K562 (cell line): Measurements from ENCODE around the gene POLR1H. TPM values are rescaled to one million over a fixed set of nuclear protein-coding genes. Genes with fewer than 3 reads are reported as not detected.

Experiments
- CBX8 ChIP-seq: fragments of 200-600 bp; sonication (generic); IDR thresholded peaks from 2 replicates; pipeline ENCODE4 v1.6.1; 2012; ENCODE audit warnings: borderline replicate concordance, mixed run types, low read depth, mild to moderate bottlenecking, moderate library complexity, mixed read lengths, low read length, control low read depth, inconsistent platforms; ENCODE audit not compliant: poor library complexity, severe bottlenecking; ENCODE audit errors: extremely low read depth
- CREM ChIP-seq: IDR thresholded peaks from 2 replicates; pipeline ENCODE4 v1.6.1; 2014; ENCODE audit warnings: antibody characterized with exemption, low read depth
- CXXC5 ChIP-seq: fragments of 250-450 bp; sonication (Bioruptor Pico); IDR thresholded peaks from 2 replicates; pipeline ENCODE4 v1.8.0; 2022; ENCODE audit warnings: inconsistent platforms, mild to moderate bottlenecking, moderate library complexity
- ESRRB ChIP-seq: fragments of 250-450 bp; sonication (Bioruptor Pico); IDR thresholded peaks from 2 replicates; pipeline ENCODE4 v1.5.0; 2020; ENCODE audit warnings: mild to moderate bottlenecking, moderate library complexity, borderline replicate concordance
- ETV1 ChIP-seq: fragments of 450-650 bp; conservative IDR thresholded peaks from 2 replicates; pipeline ENCODE4 v1.6.1; 2016; ENCODE audit warnings: missing genetic modification characterization, control low read depth, low read depth, missing compliant biosample characterization
- KLF10 ChIP-seq: fragments of 250-450 bp; sonication (Bioruptor Pico); IDR thresholded peaks from 2 replicates; pipeline ENCODE4 v1.6.1; 2021; ENCODE audit warnings: matching md5 sums
- POLR2AphosphoS5 ChIP-seq: IDR thresholded peaks from 2 replicates; pipeline ENCODE4 v1.6.1; 2011; ENCODE audit warnings: mild to moderate bottlenecking, low read depth, low read length, moderate library complexity; ENCODE audit not compliant: control insufficient read depth, insufficient read depth
- POLR3G ChIP-seq: IDR thresholded peaks from 2 replicates; pipeline ENCODE4 v1.6.1; 2011; ENCODE audit not compliant: insufficient read length, insufficient replicate concordance; ENCODE audit errors: extremely low read depth
- ZNF23 ChIP-seq: fragments of 250-450 bp; sonication (Bioruptor Pico); IDR thresholded peaks from 2 replicates; pipeline ENCODE4 v1.4.0; 2020; ENCODE audit warnings: mild to moderate bottlenecking
- polyA plus RNA-seq, 8 experiments: library from polyadenylated mRNA; depleted of rRNA in 4 of 8; stranded (reverse) in 5 of 8; unstranded in 3 of 8; fragments of >200 nt; fragmentation: Nextera tagmentation in 2 of 8; fragmentation: Illumina TruSeq in 1 of 8; extraction: Ambion mirVana in 2 of 8; extraction: Trizol in 1 of 8; gene quantifications; 2 replicates each; pipeline versions ENCODE4 v1.2.1 to v1.2.3, GENCODE V29; 2011 to 2014; ENCODE audit warnings: inconsistent platforms in 1 of 8, missing spikeins in 1 of 8
- total RNA-seq, 7 experiments: library from RNA; depleted of rRNA in 6 of 7; stranded (reverse); fragments of >200 nt in 6 of 7; fragmentation: Illumina TruSeq in 2 of 7; extraction: Trizol in 2 of 7; gene quantifications; 2 replicates each; pipeline versions ENCODE4 v1.2.1 to v1.2.3, GENCODE V29; 2011 to 2021; ENCODE audit warnings: low replicate concordance in 1 of 7
- TF ChIP-seq, protein P1 (sequence below): fragments of 200-600 bp; sonication (generic); IDR thresholded peaks from one replicate; pipeline ENCODE4 v1.6.1; 2012; ENCODE audit warnings: mild to moderate bottlenecking, low read depth, low read length, inconsistent platforms
- TF ChIP-seq, protein P2 (sequence below): fragments of 200-800 bp; sonication (Bioruptor generic); IDR thresholded peaks from 2 replicates; pipeline ENCODE4 v1.6.1; 2017; ENCODE audit warnings: missing genetic modification characterization, missing compliant biosample characterization
- TF ChIP-seq, protein P3 (sequence below): fragments of 450-650 bp; formaldehyde crosslinking; IDR thresholded peaks from 2 replicates; pipeline ENCODE4 v1.4.0; 2020; ENCODE audit warnings: mild to moderate bottlenecking

POLR1H gene
- total and polyA plus RNA-seq, 9 of the 15 experiments (the other 6 are each of a cell fraction or from before 2014, with no cell fraction given), result 92.2 to 333 (median 143) TPM

DNA sequence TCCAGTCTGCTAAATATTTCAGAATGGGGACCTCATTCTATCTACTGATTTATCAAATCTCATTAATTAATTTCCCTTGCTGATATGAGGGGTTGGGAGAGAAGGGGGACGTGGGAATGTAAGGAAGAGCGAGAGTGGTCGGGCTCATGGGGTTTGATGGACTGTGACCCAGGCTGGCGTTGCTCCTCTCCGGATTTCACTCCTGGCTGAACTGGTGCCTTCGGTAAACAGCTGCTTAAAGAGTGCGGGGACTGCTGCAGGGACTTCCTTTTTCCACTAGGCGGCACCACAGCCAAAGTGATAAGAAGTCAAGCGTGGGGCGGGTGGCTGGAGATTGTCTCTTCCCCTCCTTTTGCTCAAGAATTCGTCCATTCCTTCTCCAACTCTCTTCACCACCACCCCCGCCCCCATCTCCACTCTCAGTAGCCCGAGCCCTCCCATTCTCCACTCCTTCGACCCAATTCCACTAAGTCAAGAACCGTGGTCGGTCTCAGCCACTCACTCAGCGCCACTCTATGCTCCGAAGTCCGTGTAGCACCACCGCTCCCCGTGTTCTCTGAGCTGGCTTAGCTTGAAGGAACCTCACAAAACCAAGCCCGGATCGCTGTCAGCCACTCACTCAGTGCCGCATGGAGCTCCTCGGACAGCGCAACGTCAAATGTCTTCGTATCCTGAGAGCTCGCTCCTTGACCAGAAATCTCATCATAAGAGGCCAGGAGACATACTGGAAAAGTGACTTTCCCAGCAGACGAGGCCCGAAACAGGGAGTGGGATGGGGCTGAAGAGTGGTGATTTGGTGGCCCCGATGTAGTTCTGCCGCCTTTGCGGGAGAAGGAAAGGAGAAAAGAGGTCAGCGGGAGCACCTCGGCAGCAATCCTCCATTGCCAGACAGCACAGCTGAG lies 42.2 kb downstream of the POLR1H start (continued):
- TF ChIP-seq, protein P1, sequence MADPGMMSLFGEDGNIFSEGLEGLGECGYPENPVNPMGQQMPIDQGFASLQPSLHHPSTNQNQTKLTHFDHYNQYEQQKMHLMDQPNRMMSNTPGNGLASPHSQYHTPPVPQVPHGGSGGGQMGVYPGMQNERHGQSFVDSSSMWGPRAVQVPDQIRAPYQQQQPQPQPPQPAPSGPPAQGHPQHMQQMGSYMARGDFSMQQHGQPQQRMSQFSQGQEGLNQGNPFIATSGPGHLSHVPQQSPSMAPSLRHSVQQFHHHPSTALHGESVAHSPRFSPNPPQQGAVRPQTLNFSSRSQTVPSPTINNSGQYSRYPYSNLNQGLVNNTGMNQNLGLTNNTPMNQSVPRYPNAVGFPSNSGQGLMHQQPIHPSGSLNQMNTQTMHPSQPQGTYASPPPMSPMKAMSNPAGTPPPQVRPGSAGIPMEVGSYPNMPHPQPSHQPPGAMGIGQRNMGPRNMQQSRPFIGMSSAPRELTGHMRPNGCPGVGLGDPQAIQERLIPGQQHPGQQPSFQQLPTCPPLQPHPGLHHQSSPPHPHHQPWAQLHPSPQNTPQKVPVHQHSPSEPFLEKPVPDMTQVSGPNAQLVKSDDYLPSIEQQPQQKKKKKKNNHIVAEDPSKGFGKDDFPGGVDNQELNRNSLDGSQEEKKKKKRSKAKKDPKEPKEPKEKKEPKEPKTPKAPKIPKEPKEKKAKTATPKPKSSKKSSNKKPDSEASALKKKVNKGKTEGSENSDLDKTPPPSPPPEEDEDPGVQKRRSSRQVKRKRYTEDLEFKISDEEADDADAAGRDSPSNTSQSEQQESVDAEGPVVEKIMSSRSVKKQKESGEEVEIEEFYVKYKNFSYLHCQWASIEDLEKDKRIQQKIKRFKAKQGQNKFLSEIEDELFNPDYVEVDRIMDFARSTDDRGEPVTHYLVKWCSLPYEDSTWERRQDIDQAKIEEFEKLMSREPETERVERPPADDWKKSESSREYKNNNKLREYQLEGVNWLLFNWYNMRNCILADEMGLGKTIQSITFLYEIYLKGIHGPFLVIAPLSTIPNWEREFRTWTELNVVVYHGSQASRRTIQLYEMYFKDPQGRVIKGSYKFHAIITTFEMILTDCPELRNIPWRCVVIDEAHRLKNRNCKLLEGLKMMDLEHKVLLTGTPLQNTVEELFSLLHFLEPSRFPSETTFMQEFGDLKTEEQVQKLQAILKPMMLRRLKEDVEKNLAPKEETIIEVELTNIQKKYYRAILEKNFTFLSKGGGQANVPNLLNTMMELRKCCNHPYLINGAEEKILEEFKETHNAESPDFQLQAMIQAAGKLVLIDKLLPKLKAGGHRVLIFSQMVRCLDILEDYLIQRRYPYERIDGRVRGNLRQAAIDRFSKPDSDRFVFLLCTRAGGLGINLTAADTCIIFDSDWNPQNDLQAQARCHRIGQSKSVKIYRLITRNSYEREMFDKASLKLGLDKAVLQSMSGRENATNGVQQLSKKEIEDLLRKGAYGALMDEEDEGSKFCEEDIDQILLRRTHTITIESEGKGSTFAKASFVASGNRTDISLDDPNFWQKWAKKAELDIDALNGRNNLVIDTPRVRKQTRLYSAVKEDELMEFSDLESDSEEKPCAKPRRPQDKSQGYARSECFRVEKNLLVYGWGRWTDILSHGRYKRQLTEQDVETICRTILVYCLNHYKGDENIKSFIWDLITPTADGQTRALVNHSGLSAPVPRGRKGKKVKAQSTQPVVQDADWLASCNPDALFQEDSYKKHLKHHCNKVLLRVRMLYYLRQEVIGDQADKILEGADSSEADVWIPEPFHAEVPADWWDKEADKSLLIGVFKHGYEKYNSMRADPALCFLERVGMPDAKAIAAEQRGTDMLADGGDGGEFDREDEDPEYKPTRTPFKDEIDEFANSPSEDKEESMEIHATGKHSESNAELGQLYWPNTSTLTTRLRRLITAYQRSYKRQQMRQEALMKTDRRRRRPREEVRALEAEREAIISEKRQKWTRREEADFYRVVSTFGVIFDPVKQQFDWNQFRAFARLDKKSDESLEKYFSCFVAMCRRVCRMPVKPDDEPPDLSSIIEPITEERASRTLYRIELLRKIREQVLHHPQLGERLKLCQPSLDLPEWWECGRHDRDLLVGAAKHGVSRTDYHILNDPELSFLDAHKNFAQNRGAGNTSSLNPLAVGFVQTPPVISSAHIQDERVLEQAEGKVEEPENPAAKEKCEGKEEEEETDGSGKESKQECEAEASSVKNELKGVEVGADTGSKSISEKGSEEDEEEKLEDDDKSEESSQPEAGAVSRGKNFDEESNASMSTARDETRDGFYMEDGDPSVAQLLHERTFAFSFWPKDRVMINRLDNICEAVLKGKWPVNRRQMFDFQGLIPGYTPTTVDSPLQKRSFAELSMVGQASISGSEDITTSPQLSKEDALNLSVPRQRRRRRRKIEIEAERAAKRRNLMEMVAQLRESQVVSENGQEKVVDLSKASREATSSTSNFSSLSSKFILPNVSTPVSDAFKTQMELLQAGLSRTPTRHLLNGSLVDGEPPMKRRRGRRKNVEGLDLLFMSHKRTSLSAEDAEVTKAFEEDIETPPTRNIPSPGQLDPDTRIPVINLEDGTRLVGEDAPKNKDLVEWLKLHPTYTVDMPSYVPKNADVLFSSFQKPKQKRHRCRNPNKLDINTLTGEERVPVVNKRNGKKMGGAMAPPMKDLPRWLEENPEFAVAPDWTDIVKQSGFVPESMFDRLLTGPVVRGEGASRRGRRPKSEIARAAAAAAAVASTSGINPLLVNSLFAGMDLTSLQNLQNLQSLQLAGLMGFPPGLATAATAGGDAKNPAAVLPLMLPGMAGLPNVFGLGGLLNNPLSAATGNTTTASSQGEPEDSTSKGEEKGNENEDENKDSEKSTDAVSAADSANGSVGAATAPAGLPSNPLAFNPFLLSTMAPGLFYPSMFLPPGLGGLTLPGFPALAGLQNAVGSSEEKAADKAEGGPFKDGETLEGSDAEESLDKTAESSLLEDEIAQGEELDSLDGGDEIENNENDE, result no peak
- peak; percentile 58 for TF ChIP-seq ETV1
- TF ChIP-seq POLR3G, result no peak
- TF ChIP-seq ZNF23 (CRISPR knock-in tag), result no peak
- peak; percentile 45 for TF ChIP-seq CXXC5 (CRISPR knock-in tag)
- TF ChIP-seq, protein P2, sequence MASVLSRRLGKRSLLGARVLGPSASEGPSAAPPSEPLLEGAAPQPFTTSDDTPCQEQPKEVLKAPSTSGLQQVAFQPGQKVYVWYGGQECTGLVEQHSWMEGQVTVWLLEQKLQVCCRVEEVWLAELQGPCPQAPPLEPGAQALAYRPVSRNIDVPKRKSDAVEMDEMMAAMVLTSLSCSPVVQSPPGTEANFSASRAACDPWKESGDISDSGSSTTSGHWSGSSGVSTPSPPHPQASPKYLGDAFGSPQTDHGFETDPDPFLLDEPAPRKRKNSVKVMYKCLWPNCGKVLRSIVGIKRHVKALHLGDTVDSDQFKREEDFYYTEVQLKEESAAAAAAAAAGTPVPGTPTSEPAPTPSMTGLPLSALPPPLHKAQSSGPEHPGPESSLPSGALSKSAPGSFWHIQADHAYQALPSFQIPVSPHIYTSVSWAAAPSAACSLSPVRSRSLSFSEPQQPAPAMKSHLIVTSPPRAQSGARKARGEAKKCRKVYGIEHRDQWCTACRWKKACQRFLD, result no peak
- no peak for TF ChIP-seq ESRRB
- TF ChIP-seq CREM, result peak; percentile 44
- TF ChIP-seq, protein P3, sequence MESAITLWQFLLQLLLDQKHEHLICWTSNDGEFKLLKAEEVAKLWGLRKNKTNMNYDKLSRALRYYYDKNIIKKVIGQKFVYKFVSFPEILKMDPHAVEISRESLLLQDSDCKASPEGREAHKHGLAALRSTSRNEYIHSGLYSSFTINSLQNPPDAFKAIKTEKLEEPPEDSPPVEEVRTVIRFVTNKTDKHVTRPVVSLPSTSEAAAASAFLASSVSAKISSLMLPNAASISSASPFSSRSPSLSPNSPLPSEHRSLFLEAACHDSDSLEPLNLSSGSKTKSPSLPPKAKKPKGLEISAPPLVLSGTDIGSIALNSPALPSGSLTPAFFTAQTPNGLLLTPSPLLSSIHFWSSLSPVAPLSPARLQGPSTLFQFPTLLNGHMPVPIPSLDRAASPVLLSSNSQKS (CRISPR knock-in tag), result no peak
- no peak for TF ChIP-seq KLF10 (CRISPR knock-in tag)
- no peak for TF ChIP-seq CBX8
- no peak for TF ChIP-seq POLR2AphosphoS5
